Esophagus muscularis mucosa (tissue), 4 donors: ENCODE results near the gene SART1. TPM values are rescaled to one million over a fixed set of nuclear protein-coding genes. Genes with fewer than 3 reads are reported as not detected.

Experiments used
- DNase-seq: peaks from one replicate; pipeline ENCODE4 v3.0.0-alpha.2; 2017; ENCODE audit errors: extremely low spot score
- H3K27ac ChIP-seq, 4 donors: fragments of 200-600 bp; sonication (generic); replicated peaks in 1 of 4; 1 replicate in 3 of 4; 2 replicates in 1 of 4; pipeline ENCODE4 v1.5.1; 2016 to 2019; ENCODE audit warnings: mild to moderate bottlenecking in 1 of 4
- H3K27me3 ChIP-seq, 4 donors: fragments of 200-600 bp; sonication (generic); one replicate each; pipeline versions ENCODE4 v1.5.1 to v1.6.0; 2016 to 2019
- H3K36me3 ChIP-seq, 4 donors: fragments of 200-600 bp; sonication (generic); one replicate each; pipeline ENCODE4 v1.5.1; 2016 to 2019
- H3K4me1 ChIP-seq, 4 donors: fragments of 200-600 bp; sonication (generic); one replicate each; pipeline ENCODE4 v1.5.1; 2016 to 2019
- H3K4me3 ChIP-seq, 4 donors: fragments of 200-600 bp; sonication (generic); 1 replicate in 2 of 4; 2 replicates in 2 of 4; pipeline ENCODE4 v1.5.1; 2016 to 2019; ENCODE audit warnings: mild to moderate bottlenecking in 4 of 4, moderate library complexity in 1 of 4
- H3K9me3 ChIP-seq, 4 donors: fragments of 200-600 bp; sonication (generic); 1 replicate in 3 of 4; 2 replicates in 1 of 4; pipeline ENCODE4 v1.5.1; 2016 to 2019
- EP300 ChIP-seq: sonication (generic); formaldehyde crosslinking; IDR thresholded peaks from one replicate; pipeline ENCODE4 v1.6.1; 2017; ENCODE audit warnings: antibody characterized with exemption
- POLR2A ChIP-seq: fragments of 450-650 bp; IDR thresholded peaks from one replicate; pipeline ENCODE4 v1.6.1; 2017; ENCODE audit warnings: antibody characterized with exemption, moderate library complexity, mild to moderate bottlenecking, low read depth
- POLR2AphosphoS5 ChIP-seq, 2 donors: sonication (generic); formaldehyde crosslinking; IDR thresholded peaks; one replicate each; pipeline ENCODE4 v1.6.1; 2017; ENCODE audit warnings: antibody characterized with exemption in 2 of 2
- whole genome bisulfite sequencing: methylation state at CpG from one replicate; pipeline ENCODE4 v1.1.5; 2018; 5-methylcytosine and 5-hydroxymethylcytosine counted together
- intact Hi-C: fragments of 100-400 bp; cut with DNase I; formaldehyde crosslinking; loops from one replicate; pipeline ENCODE4 v1.15.1; 2023
- total RNA-seq, 4 donors: library from RNA; depleted of rRNA; stranded (reverse); fragments of >200 nt; gene quantifications; one replicate each; pipeline versions ENCODE4 v1.1.0 to v1.2.1, GENCODE V29; 2016
- TF ChIP-seq, protein P1 (sequence below), 3 experiments: fragments of 200-600 bp in 2 of 3; fragments of 450-650 bp in 1 of 3; sonication (generic) in 2 of 3; IDR thresholded peaks; one replicate each; pipeline ENCODE4 v1.5.1; 2017 to 2019; ENCODE audit warnings: antibody characterized with exemption in 3 of 3, mild to moderate bottlenecking in 2 of 3, moderate library complexity in 1 of 3

The SART1 gene
- total RNA-seq, 4 donors from 2014 or later, result 47.8 to 65.0 (median 58.7) TPM

DNA sequence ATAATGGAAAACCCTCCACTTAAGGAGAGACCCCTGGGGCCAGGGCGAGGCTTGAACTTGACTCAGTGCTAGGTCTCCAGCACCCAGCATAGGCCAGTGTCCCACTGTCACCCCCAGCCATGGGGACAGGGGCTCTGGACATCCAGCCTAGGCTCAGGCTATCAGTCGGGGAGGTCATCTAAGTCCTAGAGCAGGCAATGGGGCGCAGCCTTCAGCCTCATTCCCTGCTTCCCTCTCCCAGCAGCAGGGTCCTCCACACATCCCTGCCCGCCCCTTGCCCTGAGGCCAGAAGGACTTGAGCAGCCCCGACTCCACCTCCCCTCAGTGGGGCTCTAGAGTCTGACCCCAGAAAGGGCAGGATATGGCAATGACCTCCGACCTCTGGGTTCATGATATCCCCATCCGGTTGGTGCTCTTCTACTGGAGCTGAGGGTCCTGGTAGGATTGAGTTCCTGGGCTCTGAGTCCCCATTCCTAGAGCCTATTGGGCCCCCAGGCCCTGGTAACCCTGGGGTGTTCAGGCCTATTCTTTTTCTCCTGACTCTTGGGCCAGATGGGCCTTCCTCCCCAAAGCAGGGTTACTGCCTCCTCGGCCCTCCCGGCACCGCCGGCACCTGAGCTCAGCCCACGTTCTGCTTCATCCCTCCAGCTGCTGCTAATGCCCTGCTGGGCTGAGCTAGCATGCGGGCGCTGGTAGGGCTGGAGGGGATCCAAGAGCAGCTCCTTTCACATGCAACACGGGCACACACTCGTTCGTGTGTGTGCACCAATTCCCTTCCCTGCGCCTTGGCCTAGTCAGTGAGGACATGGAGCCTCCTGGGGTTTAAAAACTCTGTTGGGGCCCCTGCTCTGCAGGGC lies 54.6 kb downstream of the SART1 start:
- TF ChIP-seq POLR2A (no peak), POLR2AphosphoS5 (IDR thresholded peaks at IDR 0.05) (no peak), EP300 (no peak)
- TF ChIP-seq, protein P1, sequence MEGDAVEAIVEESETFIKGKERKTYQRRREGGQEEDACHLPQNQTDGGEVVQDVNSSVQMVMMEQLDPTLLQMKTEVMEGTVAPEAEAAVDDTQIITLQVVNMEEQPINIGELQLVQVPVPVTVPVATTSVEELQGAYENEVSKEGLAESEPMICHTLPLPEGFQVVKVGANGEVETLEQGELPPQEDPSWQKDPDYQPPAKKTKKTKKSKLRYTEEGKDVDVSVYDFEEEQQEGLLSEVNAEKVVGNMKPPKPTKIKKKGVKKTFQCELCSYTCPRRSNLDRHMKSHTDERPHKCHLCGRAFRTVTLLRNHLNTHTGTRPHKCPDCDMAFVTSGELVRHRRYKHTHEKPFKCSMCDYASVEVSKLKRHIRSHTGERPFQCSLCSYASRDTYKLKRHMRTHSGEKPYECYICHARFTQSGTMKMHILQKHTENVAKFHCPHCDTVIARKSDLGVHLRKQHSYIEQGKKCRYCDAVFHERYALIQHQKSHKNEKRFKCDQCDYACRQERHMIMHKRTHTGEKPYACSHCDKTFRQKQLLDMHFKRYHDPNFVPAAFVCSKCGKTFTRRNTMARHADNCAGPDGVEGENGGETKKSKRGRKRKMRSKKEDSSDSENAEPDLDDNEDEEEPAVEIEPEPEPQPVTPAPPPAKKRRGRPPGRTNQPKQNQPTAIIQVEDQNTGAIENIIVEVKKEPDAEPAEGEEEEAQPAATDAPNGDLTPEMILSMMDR (IDR thresholded peaks at IDR 0.05), result no peak
- intact Hi-C loops, result no loop called here
- no peaks in the 10 kb centered on the region for H3K36me3 ChIP-seq
- no peak overlapping the region for H3K4me3 ChIP-seq
- H3K4me1 ChIP-seq, result peaks cover 10 to 14% (median 11%) of the 10 kb centered on the region in 4 donors
- WGBS, result 85% methylated on average over 17 of the region's 18 CpGs
- no peak overlapping the region for H3K27ac ChIP-seq
- peaks cover 0 to 36% (median 22%) of the 10 kb centered on the region in 4 donors for H3K27me3 ChIP-seq
- DNase-seq, result no peak
- no peaks in the 10 kb centered on the region for H3K9me3 ChIP-seq

DNA sequence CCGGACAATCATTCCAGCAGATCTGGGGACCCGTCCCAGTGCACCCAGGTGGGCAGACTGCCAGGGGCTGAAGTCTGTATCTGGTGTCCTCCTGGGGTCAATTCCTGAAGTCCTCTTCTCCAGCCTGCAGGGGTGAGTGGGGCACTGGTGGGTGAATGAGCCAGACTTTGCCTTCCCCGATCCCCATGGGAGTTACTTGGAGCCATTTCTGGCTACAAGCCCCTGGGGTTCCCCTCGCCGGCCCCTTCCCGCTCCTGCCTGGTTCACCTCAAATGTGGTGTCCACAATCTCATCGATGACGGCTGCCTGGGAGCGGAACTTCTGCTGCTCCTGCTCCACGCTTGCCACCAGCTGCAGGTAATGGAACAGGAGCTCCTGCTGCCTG lies 55.3 kb downstream of the SART1 start:
- no peak for DNase-seq
- no peaks in the 10 kb centered on the region for H3K36me3 ChIP-seq
- no peaks in the 10 kb centered on the region for H3K9me3 ChIP-seq
- peaks cover 6 to 11% (median 8%) of the 10 kb centered on the region in 4 donors for H3K4me1 ChIP-seq
- no peak overlapping the region for H3K27ac ChIP-seq
- WGBS, result 95% methylated on average over 8 of the region's 10 CpGs
- intact Hi-C loops, result no loop called here
- TF ChIP-seq POLR2A (no peak), POLR2AphosphoS5 (IDR thresholded peaks at IDR 0.05) (no peak), EP300 (no peak)
- TF ChIP-seq, protein P1 (IDR thresholded peaks at IDR 0.05), result no peak
- H3K4me3 ChIP-seq, result no peak overlapping the region
- H3K27me3 ChIP-seq, result peaks cover 0 to 31% (median 18%) of the 10 kb centered on the region in 4 donors

DNA sequence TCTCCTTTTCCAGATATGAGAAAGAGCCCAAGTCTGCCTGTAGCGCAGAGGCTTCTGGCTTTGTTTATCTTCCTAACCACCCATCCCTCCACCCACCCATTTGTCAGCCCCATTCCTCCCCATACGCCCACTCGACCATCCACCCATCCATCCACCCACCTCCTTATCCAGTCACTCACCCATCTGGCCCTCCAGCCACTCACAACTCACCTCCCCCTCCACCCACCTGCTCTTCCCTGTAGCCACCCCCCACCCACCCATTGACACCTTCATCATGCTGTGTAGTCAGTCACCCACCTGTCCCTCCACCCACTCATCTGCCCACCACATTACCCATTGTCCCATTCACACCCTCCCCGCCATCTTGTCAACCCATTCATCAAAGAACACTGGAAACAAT lies 55.8 kb downstream of the SART1 start:
- TF ChIP-seq POLR2AphosphoS5 (IDR thresholded peaks at IDR 0.05) (no peak), POLR2A (no peak), EP300 (no peak)
- TF ChIP-seq, protein P1 (IDR thresholded peaks at IDR 0.05), result no peak
- intact Hi-C loops, result no loop called here
- no peak overlapping the region for H3K27ac ChIP-seq
- WGBS, result 77% methylated on average over 4 of the region's 4 CpGs
- H3K4me1 ChIP-seq, result peaks cover 4 to 11% (median 7%) of the 10 kb centered on the region in 4 donors
- H3K36me3 ChIP-seq, result no peaks in the 10 kb centered on the region
- H3K4me3 ChIP-seq, result no peak overlapping the region
- DNase-seq, result no peak
- peaks cover 0 to 26% (median 13%) of the 10 kb centered on the region in 4 donors for H3K27me3 ChIP-seq
- H3K9me3 ChIP-seq, result no peaks in the 10 kb centered on the region

DNA sequence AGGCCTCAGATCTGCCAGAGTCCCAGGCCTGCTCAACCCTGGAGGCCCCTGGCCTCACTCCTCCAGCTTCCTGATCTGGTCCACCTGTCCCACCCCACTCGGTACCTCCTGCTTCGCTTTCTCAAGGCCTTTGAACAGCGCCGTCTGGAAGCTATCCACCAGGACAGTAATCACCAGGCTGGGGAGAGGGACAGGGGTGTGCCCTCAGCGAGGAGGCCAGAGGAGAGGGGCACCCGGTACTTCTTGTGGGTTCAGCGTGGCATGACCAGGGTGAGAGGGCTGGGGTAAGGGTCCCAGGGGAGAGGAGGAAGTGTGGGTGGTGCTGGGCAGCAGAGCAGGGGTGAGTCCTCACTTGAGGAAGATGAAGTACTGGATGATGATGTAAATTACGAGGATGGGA lies 58.7 kb downstream of the SART1 start:
- 74% methylated on average over 8 of the region's 8 CpGs for WGBS
- Histone ChIP-seq H3K4me3 (no peak overlapping the region), H3K27ac (no peak overlapping the region), H3K36me3 (no peaks in the 10 kb centered on the region), H3K9me3 (no peaks in the 10 kb centered on the region), H3K4me1 (peaks cover 7 to 14% (median 11%) of the 10 kb centered on the region in 4 donors), H3K27me3 (peaks cover 0 to under 1% (median 0%) of the 10 kb centered on the region in 4 donors)
- DNase-seq, result no peak
- intact Hi-C loops, result no loop called here
- TF ChIP-seq, protein P1 (IDR thresholded peaks at IDR 0.05), result no peak
- TF ChIP-seq POLR2A, result no peak
- TF ChIP-seq POLR2AphosphoS5 (IDR thresholded peaks at IDR 0.05), result no peak
- no peak for TF ChIP-seq EP300
